IPS-18a (cell line): ENCODE results near the gene NUDT17.

Experiments used
- H3K27ac ChIP-seq: one replicate; pipeline ENCODE4 v1.5.1; 2013; ENCODE audit warnings: low read length
- H3K27me3 ChIP-seq: one replicate; pipeline ENCODE4 v1.6.1; 2013; ENCODE audit warnings: mild to moderate bottlenecking, low read length; ENCODE audit not compliant: control insufficient read depth, insufficient read depth
- H3K36me3 ChIP-seq: one replicate; pipeline ENCODE4 v1.6.1; 2013; ENCODE audit warnings: low read depth, low read length; ENCODE audit not compliant: control insufficient read depth
- H3K4me1 ChIP-seq: one replicate; pipeline ENCODE4 v1.6.1; 2013; ENCODE audit warnings: low read depth, low read length; ENCODE audit not compliant: control insufficient read depth
- H3K4me3 ChIP-seq: one replicate; pipeline ENCODE4 v1.5.1; 2013; ENCODE audit warnings: low read length
- H3K9ac ChIP-seq: one replicate; pipeline ENCODE4 v1.6.1; 2013; ENCODE audit warnings: mild to moderate bottlenecking, low read length, moderate library complexity
- H3K9me3 ChIP-seq: one replicate; pipeline ENCODE4 v1.6.1; 2013; ENCODE audit warnings: low read depth, low read length; ENCODE audit not compliant: control insufficient read depth

The NUDT17 gene

DNA sequence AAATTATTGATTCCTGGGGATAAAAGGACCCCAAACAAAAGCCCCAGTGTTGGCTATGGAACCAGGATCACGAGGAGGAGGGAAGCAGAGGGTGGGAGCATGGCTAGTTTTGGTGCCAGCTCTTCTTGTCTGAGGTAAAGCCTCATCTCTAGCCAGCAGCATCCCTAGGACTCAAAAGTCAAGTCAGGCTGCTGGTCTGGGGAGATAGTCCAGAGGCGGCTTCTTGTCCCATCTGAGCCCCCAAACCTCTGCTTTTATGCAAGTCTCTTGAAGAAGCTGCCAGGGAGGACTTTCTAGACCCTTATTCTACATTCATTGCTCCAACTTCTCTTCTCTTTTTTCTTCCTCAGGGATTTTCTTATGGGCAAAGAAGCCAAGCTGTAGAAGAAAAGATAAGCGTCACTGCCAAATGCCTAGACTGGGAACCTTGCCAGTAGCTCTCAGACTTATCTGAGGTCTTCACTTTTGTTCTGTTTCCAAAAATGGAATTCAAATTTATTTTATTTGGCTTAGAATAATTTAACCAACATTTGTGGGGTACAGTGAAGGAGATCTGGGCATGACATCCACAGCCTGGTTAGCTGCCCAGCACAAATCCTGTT is 47.2 kb downstream of the NUDT17 start:
- peak overlapping the region; percentile 50 for H3K9ac ChIP-seq
- peaks cover 9% of the 10 kb centered on the region for H3K4me1 ChIP-seq
- H3K27ac ChIP-seq, result no peak overlapping the region
- H3K9me3 ChIP-seq, result no peaks in the 10 kb centered on the region
- no peaks in the 10 kb centered on the region for H3K27me3 ChIP-seq
- peak overlapping the region; percentile 46 for H3K4me3 ChIP-seq
- no peaks in the 10 kb centered on the region for H3K36me3 ChIP-seq

DNA sequence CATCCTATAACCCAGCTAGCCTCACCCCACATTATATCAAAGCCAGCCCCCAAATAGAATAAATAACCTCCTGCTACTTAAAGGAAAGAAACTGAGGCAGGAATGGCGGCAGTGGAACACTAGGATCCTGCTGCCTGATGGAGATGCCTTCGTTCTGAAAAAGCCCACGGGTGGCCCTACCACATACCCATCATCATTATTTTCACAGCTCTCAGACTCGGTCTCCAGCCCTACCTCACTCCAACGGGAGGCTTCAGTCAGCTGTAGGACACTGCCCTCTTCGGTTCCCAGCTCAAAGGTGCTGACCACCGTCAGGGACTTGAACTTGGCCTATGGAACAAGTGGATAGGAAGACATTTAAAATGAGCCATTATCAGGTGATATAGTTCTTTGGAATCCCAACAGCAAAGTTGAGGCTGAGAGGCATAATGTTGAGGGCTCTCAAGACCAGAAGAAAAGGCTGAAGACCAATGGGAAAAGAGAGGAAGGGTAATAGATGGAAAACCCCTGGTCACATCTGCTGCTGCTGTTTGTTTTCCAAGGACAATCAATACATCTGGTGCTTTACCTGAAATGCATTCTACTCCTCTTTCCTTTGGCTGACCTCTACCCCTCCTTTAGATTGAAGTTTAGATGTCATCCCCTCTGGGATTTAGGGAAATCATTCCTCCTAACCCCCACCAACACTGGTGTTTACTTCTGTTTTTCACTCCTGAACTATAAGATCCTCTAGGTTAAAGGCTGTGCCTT is 48.1 kb downstream of the NUDT17 start:
- no peaks in the 10 kb centered on the region for H3K27me3 ChIP-seq
- no peak overlapping the region for H3K27ac ChIP-seq
- H3K4me3 ChIP-seq, result no peak overlapping the region
- H3K4me1 ChIP-seq, result peaks cover 6% of the 10 kb centered on the region
- H3K9ac ChIP-seq, result no peak overlapping the region
- no peaks in the 10 kb centered on the region for H3K36me3 ChIP-seq
- H3K9me3 ChIP-seq, result no peaks in the 10 kb centered on the region

DNA sequence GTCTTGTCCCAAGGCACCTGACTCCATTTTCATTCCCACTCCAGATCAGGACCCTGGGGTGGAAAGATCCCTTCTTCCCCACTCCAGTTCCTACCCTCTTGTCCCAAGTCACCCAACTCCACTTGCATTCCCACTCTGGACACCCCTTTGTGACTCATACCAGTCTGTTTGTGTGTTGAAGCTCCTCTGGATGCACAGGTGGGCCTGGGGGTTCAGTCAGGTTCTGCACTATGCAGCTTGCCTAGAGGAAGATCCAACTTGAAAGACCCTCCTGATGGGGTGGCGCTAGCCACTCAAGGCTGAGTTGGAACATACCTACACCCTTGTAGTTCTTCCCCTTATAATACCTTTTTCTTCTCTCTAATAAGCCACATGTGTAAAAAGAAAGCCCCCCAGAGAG is 50.0 kb downstream of the NUDT17 start:
- no peak overlapping the region for H3K9ac ChIP-seq
- no peaks in the 10 kb centered on the region for H3K36me3 ChIP-seq
- no peak overlapping the region for H3K4me3 ChIP-seq
- H3K27ac ChIP-seq, result no peak overlapping the region
- H3K9me3 ChIP-seq, result no peaks in the 10 kb centered on the region
- no peaks in the 10 kb centered on the region for H3K27me3 ChIP-seq
- H3K4me1 ChIP-seq, result peaks cover 6% of the 10 kb centered on the region

DNA sequence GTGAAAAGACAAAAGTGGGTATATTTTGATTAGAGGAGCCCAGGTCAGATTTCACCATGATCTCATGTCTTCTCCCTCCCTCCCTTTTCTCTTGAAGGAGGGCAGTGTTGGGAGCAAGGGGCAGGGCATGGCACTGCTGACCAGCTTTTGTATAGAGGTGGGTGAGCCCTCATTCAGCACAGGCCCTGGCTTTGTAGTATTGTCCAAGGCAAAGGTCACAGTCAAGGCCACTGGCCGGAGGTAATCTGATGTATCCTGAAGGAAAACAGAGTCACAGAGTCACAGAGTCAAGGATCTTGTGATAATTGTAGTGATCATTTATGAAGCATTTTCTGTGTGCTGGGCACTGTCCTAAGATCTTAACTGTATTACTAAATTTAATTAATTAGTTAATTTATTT is 52.5 kb downstream of the NUDT17 start:
- Histone ChIP-seq H3K27me3 (no peaks in the 10 kb centered on the region), H3K9me3 (no peaks in the 10 kb centered on the region), H3K9ac (no peak overlapping the region), H3K27ac (no peak overlapping the region), H3K4me3 (no peak overlapping the region), H3K4me1 (no peaks in the 10 kb centered on the region), H3K36me3 (no peaks in the 10 kb centered on the region)
